ENCODE data around the gene PLEKHH1.

PLEKHH1 gene

DNA sequence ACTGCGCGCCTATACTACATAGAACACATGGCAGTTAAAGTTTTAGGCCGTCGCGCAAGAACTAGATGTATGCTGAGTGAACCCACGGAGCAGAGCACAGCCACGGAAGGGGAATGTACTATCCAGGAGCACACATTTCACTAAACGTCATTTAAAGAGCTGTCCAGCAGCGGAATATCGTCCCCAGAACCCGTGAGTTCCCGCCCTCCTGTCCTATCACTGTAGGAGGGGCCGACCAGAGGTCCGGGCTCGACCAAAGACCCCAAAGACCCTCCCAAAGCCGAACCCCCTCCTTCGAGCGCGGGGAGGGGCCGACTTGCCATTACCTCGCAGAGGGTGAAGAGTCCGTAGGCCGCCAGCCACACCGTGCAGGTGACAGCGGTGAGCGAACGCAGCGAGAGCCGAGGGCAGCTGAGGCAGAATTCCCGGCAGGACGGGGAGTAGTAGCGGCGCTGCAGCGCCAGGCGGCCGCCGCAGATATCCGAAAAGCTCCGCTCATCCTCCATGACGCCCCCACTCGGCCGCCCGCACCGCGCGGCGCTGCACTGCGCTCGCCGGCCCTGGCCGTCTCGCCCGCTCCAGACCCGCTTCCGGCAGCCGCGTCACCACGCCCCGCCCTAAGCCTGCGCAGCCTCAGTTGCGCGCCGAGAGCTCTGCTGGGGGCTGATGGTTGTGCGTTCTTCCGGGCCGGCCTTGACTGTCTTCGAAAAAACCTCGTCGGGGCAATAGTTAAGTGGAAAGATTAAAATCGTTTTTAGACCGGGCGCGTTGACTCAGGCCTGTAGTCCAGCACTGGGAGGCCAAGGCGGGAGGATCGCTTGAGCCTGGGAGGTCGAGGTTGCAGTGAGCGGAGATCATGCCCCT is 66.8 kb downstream of the PLEKHH1 start, which contains the start of gene PIGH (continued):
- TF ChIP-seq ZNF239 (tag by site-specific recombination; IDR thresholded peaks at IDR 0.05) (no peak), ZNF777 (tag by site-specific recombination; IDR thresholded peaks at IDR 0.05; ENCODE audit: borderline replicate concordance) (no peak), ZNF394 (tag by site-specific recombination; IDR thresholded peaks at IDR 0.05; ENCODE audit: borderline replicate concordance) (no peak), YY2 (tag by site-specific recombination; IDR thresholded peaks at IDR 0.05) (no peak), ZNF558 (tag by site-specific recombination; IDR thresholded peaks at IDR 0.05) (no peak), ZNF510 (tag by site-specific recombination; IDR thresholded peaks at IDR 0.05; ENCODE audit: insufficient replicate concordance) (no peak), ZFP41 (tag by site-specific recombination; IDR thresholded peaks at IDR 0.05; ENCODE audit: borderline replicate concordance) (no peak), ZSCAN16 (tag by site-specific recombination; IDR thresholded peaks at IDR 0.05) (no peak), ZNF146 (tag by site-specific recombination; IDR thresholded peaks at IDR 0.05) (no peak), ZBTB17 (tag by site-specific recombination; IDR thresholded peaks at IDR 0.05) (peak; percentile 83), ZNF37A (tag by site-specific recombination; IDR thresholded peaks at IDR 0.05) (no peak), ZSCAN30 (tag by site-specific recombination; IDR thresholded peaks at IDR 0.05) (no peak), ZNF610 (tag by site-specific recombination; IDR thresholded peaks at IDR 0.05; ENCODE audit: borderline replicate concordance) (no peak), ZIC2 (tag by site-specific recombination; IDR thresholded peaks at IDR 0.05) (no peak), MYNN (tag by site-specific recombination; IDR thresholded peaks at IDR 0.05; ENCODE audit: borderline replicate concordance) (no peak), BCL11A (tag by site-specific recombination; IDR thresholded peaks at IDR 0.05; ENCODE audit: low read depth) (no peak), ZFHX2 (tag by site-specific recombination; conservative IDR thresholded peaks at IDR 0.05) (peak; percentile 58), ZBTB7A (tag by site-specific recombination; IDR thresholded peaks at IDR 0.05; ENCODE audit: low read depth) (no peak), ZNF112 (tag by site-specific recombination; IDR thresholded peaks at IDR 0.05) (no peak), ZNF398 (tag by site-specific recombination; IDR thresholded peaks at IDR 0.05) (peak; percentile 23; the same call in 1 of the 2 replicates), HOXD13 (CRISPR knock-in tag; IDR thresholded peaks at IDR 0.05; ENCODE audit: borderline replicate concordance) (no peak), ZNF843 (tag by site-specific recombination; IDR thresholded peaks at IDR 0.05) (no peak), ZNF677 (tag by site-specific recombination; IDR thresholded peaks at IDR 0.05) (no peak), ZNF514 (tag by site-specific recombination; IDR thresholded peaks at IDR 0.05) (no peak), ZNF132 (tag by site-specific recombination; IDR thresholded peaks at IDR 0.05; ENCODE audit: borderline replicate concordance) (no peak)
- TF ChIP-seq, protein P1, sequence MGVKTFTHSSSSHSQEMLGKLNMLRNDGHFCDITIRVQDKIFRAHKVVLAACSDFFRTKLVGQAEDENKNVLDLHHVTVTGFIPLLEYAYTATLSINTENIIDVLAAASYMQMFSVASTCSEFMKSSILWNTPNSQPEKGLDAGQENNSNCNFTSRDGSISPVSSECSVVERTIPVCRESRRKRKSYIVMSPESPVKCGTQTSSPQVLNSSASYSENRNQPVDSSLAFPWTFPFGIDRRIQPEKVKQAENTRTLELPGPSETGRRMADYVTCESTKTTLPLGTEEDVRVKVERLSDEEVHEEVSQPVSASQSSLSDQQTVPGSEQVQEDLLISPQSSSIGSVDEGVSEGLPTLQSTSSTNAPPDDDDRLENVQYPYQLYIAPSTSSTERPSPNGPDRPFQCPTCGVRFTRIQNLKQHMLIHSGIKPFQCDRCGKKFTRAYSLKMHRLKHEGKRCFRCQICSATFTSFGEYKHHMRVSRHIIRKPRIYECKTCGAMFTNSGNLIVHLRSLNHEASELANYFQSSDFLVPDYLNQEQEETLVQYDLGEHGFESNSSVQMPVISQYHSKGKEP (tag by site-specific recombination; IDR thresholded peaks at IDR 0.05) = no peak
- TF ChIP-seq, protein P2, sequence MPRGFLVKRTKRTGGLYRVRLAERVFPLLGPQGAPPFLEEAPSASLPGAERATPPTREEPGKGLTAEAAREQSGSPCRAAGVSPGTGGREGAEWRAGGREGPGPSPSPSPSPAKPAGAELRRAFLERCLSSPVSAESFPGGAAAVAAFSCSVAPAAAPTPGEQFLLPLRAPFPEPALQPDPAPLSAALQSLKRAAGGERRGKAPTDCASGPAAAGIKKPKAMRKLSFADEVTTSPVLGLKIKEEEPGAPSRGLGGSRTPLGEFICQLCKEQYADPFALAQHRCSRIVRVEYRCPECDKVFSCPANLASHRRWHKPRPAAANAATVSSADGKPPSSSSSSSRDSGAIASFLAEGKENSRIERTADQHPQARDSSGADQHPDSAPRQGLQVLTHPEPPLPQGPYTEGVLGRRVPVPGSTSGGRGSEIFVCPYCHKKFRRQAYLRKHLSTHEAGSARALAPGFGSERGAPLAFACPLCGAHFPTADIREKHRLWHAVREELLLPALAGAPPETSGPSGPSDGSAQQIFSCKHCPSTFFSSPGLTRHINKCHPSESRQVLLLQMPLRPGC (tag by site-specific recombination; IDR thresholded peaks at IDR 0.05) = no peak
- TF ChIP-seq, protein P3, sequence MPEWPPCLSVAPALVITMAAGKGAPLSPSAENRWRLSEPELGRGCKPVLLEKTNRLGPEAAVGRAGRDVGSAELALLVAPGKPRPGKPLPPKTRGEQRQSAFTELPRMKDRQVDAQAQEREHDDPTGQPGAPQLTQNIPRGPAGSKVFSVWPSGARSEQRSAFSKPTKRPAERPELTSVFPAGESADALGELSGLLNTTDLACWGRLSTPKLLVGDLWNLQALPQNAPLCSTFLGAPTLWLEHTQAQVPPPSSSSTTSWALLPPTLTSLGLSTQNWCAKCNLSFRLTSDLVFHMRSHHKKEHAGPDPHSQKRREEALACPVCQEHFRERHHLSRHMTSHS (tag by site-specific recombination; IDR thresholded peaks at IDR 0.05) = no peak
- TF ChIP-seq, protein P4, sequence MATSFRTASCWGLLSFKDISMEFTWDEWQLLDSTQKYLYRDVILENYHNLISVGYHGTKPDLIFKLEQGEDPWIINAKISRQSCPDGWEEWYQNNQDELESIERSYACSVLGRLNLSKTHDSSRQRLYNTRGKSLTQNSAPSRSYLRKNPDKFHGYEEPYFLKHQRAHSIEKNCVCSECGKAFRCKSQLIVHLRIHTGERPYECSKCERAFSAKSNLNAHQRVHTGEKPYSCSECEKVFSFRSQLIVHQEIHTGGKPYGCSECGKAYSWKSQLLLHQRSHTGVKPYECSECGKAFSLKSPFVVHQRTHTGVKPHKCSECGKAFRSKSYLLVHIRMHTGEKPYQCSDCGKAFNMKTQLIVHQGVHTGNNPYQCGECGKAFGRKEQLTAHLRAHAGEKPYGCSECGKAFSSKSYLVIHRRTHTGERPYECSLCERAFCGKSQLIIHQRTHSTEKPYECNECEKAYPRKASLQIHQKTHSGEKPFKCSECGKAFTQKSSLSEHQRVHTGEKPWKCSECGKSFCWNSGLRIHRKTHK (tag by site-specific recombination; IDR thresholded peaks at IDR 0.05) = no peak
